HUES48 (cell line): Measurements from ENCODE around the gene NCS1.
A peak's percentile ranks its signal among the peaks of the same experiment; 100 is the strongest.
"Not testable (repeated sequence)": the region's sequence is repeated elsewhere in the genome, so short reads cannot be mapped to it uniquely, and the experiment has no call there.

Experiments
- H3K27ac ChIP-seq: one replicate; pipeline ENCODE4 v1.7.0; 2013; ENCODE audit warnings: low read depth, low read length, inconsistent platforms
- H3K27me3 ChIP-seq: 2 replicates; pipeline ENCODE4 v1.6.1; 2013; ENCODE audit warnings: mild to moderate bottlenecking, low read length; ENCODE audit not compliant: control insufficient read depth, insufficient read depth
- H3K36me3 ChIP-seq: 2 replicates; pipeline ENCODE4 v1.6.1; 2013; ENCODE audit warnings: low read length; ENCODE audit not compliant: control insufficient read depth, insufficient read depth
- H3K4me1 ChIP-seq: 2 replicates; pipeline ENCODE4 v1.6.1; 2013; ENCODE audit warnings: mild to moderate bottlenecking, low read length; ENCODE audit not compliant: control insufficient read depth, insufficient read depth
- H3K4me3 ChIP-seq: 2 replicates; pipeline ENCODE4 v1.5.1; 2013; ENCODE audit warnings: mild to moderate bottlenecking, low read depth, low read length
- H3K9ac ChIP-seq: 2 replicates; pipeline ENCODE4 v1.6.1; 2013; ENCODE audit warnings: mild to moderate bottlenecking, low read depth, low read length, moderate library complexity
- H3K9me3 ChIP-seq: 2 replicates; pipeline ENCODE4 v1.6.1; 2013; ENCODE audit warnings: low read length; ENCODE audit not compliant: control insufficient read depth, insufficient read depth

The NCS1 gene

DNA sequence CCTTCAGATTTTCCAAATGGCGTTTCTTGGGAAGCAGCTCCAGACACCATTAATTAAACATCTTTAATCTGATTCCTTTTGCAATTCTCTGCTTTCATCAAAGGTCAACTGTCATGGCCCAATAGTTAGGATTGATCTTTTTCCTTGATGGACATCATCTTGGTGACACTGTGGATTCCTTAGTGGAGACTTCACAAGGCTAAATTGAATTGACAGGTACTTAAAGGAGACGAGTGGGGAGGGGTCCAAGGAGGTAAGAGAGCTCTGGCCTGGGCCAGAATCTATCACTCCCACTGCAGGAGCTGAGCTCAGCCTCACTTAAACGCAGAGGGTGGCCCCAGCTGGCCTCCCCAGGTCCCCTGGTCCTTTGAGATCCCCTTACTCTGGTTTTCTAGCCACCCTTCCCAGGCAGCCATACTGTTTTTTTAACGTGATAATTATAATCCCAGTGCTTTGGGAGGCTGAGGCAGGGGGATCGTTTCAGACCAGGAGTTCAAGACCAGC is 83.5 kb downstream of the NCS1 start:
- no peaks in the 10 kb centered on the region for H3K27me3 ChIP-seq
- no peak overlapping the region for H3K9ac ChIP-seq
- H3K4me3 ChIP-seq = no peak overlapping the region
- H3K36me3 ChIP-seq = no peaks in the 10 kb centered on the region
- H3K9me3 ChIP-seq = peaks cover 7% of the 10 kb centered on the region; the same call in 1 of the 2 replicates
- no peaks in the 10 kb centered on the region for H3K4me1 ChIP-seq
- H3K27ac ChIP-seq = no peak overlapping the region

DNA sequence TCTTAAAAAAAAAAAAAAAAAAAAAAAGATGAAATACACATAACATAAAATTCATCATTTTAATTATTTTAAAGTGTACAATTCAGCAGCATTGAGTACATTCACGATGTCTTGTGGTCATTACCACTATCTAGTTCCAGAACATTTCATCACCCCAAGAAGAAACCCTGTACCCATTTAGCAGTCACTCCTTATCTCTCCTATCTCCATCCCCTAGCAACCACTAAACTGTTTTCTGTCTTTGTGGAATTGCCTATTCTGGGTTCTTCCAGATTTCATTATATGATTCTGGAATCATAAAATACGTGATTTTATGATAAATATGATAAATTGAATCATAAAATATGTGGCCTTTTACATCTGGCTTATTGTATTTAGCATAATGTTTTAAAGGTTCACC is 84.4 kb downstream of the NCS1 start:
- H3K4me3 ChIP-seq = no peak overlapping the region
- H3K36me3 ChIP-seq = no peaks in the 10 kb centered on the region
- peaks cover 7% of the 10 kb centered on the region; the same call in 1 of the 2 replicates for H3K9me3 ChIP-seq
- no peaks in the 10 kb centered on the region for H3K4me1 ChIP-seq
- no peak overlapping the region for H3K27ac ChIP-seq
- H3K27me3 ChIP-seq = no peaks in the 10 kb centered on the region
- H3K9ac ChIP-seq = no peak overlapping the region

DNA sequence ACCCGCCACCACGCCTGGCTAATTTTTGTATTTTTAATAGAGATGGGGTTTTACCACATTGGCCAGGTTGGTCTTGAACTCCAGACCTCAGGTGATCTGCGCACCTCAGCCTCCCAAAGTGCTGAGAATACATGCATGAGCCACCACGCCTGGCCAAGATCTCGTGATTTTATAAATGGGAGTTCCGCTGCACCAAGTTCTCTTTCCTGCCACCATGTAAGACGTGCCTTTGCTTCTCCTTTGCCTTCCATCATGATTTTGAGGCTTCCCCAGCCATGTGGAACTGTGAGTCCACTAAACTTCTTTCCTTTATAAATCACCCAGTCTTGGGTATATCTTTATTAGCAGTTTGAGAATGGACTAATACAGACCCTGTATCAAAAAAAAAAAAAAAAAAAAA is 85.9 kb downstream of the NCS1 start:
- not testable (repeated sequence) for H3K27me3 ChIP-seq, H3K4me1 ChIP-seq, H3K9me3 ChIP-seq, H3K27ac ChIP-seq, H3K36me3 ChIP-seq, H3K9ac ChIP-seq, H3K4me3 ChIP-seq

DNA sequence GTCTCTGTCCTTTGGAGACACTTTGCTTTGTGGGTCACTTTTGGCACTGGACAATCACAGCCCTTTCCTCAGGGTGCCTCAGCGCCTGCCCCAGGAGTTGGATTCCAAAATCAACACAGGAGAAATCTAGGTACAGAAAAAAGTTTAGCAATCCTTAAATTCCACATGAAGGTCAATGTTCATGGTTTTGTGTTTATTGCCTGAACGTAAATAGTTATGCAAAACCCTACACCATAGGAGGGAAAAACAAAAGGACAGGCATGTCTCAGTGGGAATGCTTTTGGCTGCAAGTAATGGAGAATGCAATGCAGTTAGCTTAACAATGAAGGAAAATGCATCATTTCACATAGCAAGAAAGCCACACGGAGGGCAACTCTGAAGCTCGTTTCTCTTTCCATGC is 86.8 kb downstream of the NCS1 start:
- no peaks in the 10 kb centered on the region for H3K4me1 ChIP-seq
- H3K36me3 ChIP-seq = no peaks in the 10 kb centered on the region
- peak overlapping the region; percentile 72 for H3K27ac ChIP-seq
- no peak overlapping the region for H3K9ac ChIP-seq
- H3K27me3 ChIP-seq = no peaks in the 10 kb centered on the region; the same call in 1 of the 2 replicates
- no peak overlapping the region for H3K4me3 ChIP-seq
- peaks cover 7% of the 10 kb centered on the region; the same call in 1 of the 2 replicates for H3K9me3 ChIP-seq

DNA sequence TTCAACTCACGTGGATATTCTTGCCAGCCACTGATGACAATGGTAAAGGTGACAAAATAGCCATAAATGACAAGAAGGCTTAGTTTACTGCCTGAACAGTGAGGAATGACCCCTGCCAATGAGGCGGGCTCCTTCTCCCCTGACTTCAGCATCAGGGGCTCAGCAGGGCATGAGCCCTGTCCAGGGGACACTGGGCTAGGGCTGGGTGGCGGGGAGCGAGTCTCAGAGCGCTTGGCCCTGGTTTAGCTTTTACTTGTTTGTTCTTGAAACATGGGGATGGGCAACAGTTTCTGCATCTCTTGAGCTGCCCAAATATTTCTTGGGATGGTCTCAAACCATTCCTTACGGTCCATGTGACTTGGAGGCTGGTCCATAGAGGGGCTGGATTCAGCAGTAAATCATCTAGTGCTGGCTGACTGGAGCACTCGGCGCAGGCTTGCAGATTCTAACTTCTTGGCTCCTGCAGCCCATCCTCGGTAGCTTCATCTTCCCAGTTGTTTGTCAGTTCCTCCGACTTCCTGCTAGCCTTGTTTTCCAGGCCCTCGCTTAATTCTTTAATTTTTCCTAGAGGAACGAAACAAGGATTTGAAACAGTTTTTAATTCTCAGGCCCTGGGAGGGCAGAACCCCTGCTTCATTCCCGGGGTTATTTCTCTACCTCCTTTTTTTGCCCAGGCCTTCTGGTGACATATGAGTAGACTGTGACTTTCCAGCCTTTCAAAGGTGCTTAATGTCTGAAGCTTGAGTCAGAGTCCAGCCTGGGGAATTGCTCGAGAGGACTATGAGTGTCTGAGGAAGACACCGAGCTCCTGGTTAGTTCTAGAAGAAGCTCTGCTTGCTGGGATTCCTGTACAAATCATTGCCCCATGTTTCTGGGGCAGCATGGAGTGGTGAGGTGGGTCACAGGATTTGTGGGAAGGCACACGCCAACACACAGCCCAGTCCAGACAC is 88.9 kb downstream of the NCS1 start:
- H3K4me3 ChIP-seq = no peak overlapping the region
- no peak overlapping the region for H3K9ac ChIP-seq
- H3K9me3 ChIP-seq = peaks cover 7% of the 10 kb centered on the region; the same call in 1 of the 2 replicates
- H3K36me3 ChIP-seq = no peaks in the 10 kb centered on the region
- no peak overlapping the region for H3K27ac ChIP-seq
- H3K27me3 ChIP-seq = peaks cover 13% of the 10 kb centered on the region
- no peaks in the 10 kb centered on the region for H3K4me1 ChIP-seq

DNA sequence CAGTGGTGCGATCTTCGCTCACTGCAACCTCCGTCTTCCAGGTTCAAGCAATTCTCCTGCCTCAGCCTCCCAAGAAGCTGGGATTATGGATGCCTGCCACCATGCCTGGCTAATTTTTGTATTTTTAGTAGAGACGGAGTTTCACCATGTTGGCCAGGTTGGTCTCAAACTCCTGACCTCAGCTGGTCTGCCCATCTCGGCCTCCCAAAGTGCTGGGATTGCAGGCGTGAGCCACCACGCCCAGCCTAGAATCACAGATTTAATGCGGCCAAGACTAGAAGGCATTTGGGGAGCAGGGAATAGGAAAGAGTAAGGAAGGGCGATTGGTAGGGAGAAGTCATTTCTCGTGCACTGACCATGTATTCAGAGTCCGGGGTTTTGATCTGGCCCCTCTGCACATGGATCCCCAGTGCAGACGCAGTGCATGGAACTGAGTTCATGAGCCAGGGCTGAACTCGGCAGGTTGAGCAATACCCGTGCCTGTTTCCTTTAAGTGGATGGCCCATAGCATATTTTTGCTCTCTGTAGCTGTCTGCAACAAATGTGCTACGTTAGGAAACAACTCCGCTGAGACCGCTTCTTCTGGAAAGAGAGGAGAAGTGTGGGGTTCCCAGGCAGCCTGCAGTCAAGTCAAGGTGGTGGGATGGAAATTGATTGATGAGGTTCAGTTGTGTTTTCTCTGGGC is 90.0 kb downstream of the NCS1 start:
- H3K4me3 ChIP-seq = no peak overlapping the region
- H3K9ac ChIP-seq = no peak overlapping the region
- H3K36me3 ChIP-seq = no peaks in the 10 kb centered on the region
- H3K27me3 ChIP-seq = peaks cover 25% of the 10 kb centered on the region
- H3K4me1 ChIP-seq = no peaks in the 10 kb centered on the region
- H3K27ac ChIP-seq = no peak overlapping the region
- H3K9me3 ChIP-seq = peaks cover 7% of the 10 kb centered on the region; the same call in 1 of the 2 replicates

DNA sequence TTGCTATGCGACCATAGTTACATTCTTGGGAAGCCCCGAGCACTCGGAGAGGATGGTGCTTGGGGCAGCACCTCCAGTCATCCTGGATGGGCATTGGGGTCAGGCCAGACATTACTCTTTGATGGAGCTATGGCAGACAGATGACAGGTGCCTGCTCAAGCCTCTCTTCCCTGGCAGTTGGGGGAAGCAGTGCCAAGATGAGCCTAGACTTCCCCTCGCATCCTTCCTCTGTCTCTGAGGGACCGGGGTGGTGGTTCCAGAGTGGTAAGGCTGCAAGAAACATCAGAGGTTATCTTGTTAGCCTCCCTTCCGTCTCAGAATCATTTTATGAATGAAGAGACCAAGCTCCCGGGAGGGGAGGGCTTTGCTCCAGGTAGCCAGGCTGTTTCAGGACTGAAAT is 90.6 kb downstream of the NCS1 start:
- Histone ChIP-seq H3K4me1 (no peaks in the 10 kb centered on the region), H3K9me3 (peaks cover 7% of the 10 kb centered on the region; the same call in 1 of the 2 replicates), H3K27ac (no peak overlapping the region), H3K36me3 (no peaks in the 10 kb centered on the region), H3K9ac (no peak overlapping the region), H3K27me3 (peaks cover 30% of the 10 kb centered on the region), H3K4me3 (no peak overlapping the region)

DNA sequence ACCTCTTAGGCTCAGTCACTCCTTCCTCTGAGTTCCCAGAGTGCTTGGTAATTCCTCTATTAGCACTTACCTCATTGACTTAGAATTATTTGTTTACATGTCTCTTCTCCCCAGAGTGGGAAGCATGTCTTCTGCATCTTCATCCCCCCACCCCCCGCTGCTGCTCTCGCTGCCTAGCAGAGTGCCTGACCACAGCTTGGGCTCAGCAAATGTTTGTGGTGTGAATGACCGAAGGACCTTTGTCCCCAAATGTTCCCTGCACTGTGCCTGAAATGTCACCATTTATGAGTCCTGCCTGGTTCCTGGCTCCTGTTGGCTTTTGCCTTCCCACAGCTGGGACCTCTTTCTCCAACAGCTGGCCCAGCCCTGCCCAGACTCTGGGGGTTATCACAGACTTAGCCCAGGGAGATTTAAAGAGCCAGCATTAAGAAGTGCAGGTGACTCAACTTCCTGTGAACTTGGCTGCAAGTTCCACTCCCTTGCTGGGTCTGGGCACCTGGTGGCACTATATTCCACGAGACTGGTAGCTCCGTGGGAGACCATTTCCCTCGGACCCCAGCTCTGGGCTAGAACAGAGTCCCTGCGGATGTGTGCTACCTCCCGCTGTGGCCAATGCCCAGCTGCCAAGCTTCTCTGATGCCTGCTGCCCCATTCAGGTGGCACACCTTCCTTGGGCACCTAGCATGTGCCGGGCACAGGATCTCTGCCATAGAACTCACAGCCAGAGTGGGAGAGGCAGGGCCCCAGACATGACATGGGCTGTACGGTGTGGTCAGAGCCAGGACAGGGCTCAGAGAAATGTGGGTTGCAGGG is 91.6 kb downstream of the NCS1 start:
- Histone ChIP-seq H3K36me3 (no peaks in the 10 kb centered on the region), H3K9me3 (peaks cover 7% of the 10 kb centered on the region; the same call in 1 of the 2 replicates), H3K9ac (no peak overlapping the region), H3K27me3 (peaks cover 33% of the 10 kb centered on the region), H3K4me1 (peaks cover 7% of the 10 kb centered on the region; the same call in 1 of the 2 replicates), H3K27ac (no peak overlapping the region), H3K4me3 (no peak overlapping the region)

DNA sequence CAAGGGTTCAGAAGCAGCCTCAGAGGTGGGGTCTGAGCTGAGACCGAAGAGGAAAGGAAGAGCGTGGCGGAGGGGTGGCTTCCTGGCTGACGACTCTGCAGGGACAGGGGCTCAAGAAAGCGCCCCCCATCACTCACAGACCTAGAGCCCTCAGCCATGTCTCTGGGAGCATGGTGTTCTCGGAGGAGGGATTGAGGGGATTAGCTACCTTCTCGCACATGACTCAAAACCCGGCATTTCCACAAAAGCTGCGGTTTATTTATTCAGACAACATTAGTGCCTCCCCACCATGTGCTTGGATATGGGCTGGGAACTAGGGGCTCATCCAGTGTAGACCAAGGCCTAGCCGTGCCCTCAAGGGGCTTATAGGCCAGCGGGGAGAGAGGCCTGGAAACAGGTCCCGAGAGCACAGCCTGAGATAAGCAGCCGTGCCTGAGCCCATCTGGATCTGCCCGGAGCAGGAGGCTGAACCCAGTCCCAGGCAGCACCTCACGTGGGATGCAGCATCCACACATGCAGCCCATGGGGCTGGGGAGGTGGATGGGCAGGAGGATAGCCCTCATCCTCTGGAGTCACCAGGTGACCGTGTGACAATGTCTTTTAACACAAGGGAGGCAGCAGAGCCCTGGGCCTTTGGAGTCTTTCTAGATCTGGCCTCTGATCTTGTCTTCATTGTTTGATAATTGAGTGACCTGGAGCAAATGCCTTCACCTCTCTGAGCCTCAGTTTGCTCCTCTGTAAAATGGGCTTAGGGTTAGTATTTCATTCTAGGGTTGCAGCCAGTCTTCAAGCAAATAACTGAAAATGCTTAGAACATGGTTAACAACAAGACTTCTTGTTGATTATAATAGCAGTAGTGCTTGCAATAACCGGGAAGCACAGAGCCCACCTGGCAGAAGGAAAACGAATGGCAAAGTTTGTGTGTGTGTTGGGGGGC is 92.5 kb downstream of the NCS1 start:
- Histone ChIP-seq H3K27me3 (peaks cover 33% of the 10 kb centered on the region), H3K4me3 (peak overlapping the region; percentile 69)

More for the DNA sequence above, 92.5 kb downstream of the NCS1 start:
- Histone ChIP-seq H3K9ac (no peak overlapping the region), H3K27ac (no peak overlapping the region), H3K4me1 (peaks cover 7% of the 10 kb centered on the region; the same call in 1 of the 2 replicates), H3K36me3 (no peaks in the 10 kb centered on the region), H3K9me3 (peaks cover under 1% of the 10 kb centered on the region; the same call in 1 of the 2 replicates)
